SKM-1 treated with dmso at 0.1 percent for 144 hours (cell line): ENCODE data around the gene IFI27.
A peak's percentile ranks its signal among the peaks of the same experiment; 100 is the strongest.
"Not testable (repeated sequence)": the region's sequence is repeated elsewhere in the genome, so short reads cannot be mapped to it uniquely, and the experiment has no call there.

Source experiments
- DNase-seq: peaks from one replicate; lab custom pipeline; 2025; ENCODE audit not compliant: unreplicated experiment; lab: John Stamatoyannopoulos, UW

The IFI27 gene

GRCh38 chr14:94110552-94111181 is at the start of gene IFI27:
TSS of gene IFI27 (plus strand) at chr14:94110736.
- DNase-seq: no peak

GRCh38 chr14:94062344-94062940 is 48.1 kb upstream of the IFI27 start:
- no peak for DNase-seq

GRCh38 chr14:94066089-94066676 is 44.4 kb upstream of the IFI27 start:
- DNase-seq: no peak

- not testable (repeated sequence) for DNase-seq
These were observed 38.5 kb upstream of the IFI27 start for GRCh38 chr14:94072076-94072475.

- DNase-seq: no peak
These were observed 36.0 kb upstream of the IFI27 start for GRCh38 chr14:94074534-94074933.

GRCh38 chr14:94075008-94075407 is 35.5 kb upstream of the IFI27 start:
- DNase-seq: no peak

- no peak for DNase-seq
These were observed 33.3 kb upstream of the IFI27 start for GRCh38 chr14:94077111-94077821.

- no peak for DNase-seq
These were observed 32.7 kb upstream of the IFI27 start for GRCh38 chr14:94077823-94078222.

- no peak for DNase-seq
These were observed 30.5 kb upstream of the IFI27 start for GRCh38 chr14:94079891-94080620.

GRCh38 chr14:94080621-94081385 is 29.7 kb upstream of the IFI27 start, which contains the start of the genes DDX24 and IFI27L1:
TSS of gene DDX24 (minus strand) at chr14:94081202. CDS start at chr14:94079742, 1,460 bp downstream.
TSS of gene IFI27L1 (plus strand) at chr14:94081310. CDS start at chr14:94096938, 15,628 bp downstream.
- peak; percentile 72 for DNase-seq

GRCh38 chr14:94081386-94081820 is 29.1 kb upstream of the IFI27 start:
- no peak for DNase-seq

- DNase-seq: no peak
These were observed 22.6 kb upstream of the IFI27 start for GRCh38 chr14:94087891-94088290.

GRCh38 chr14:94088516-94088915 is 22.0 kb upstream of the IFI27 start:
- DNase-seq: no peak

GRCh38 chr14:94089479-94089878 is 21.1 kb upstream of the IFI27 start:
- no peak for DNase-seq

GRCh38 chr14:94093418-94093817 is 17.1 kb upstream of the IFI27 start:
- DNase-seq: no peak

- no peak for DNase-seq
These were observed 13.4 kb upstream of the IFI27 start for GRCh38 chr14:94097091-94097490.

GRCh38 chr14:94098326-94098992 is 12.1 kb upstream of the IFI27 start:
- no peak for DNase-seq

- no peak for DNase-seq
These were observed 11.5 kb upstream of the IFI27 start for GRCh38 chr14:94099006-94099405.

GRCh38 chr14:94100847-94101246 is 9.7 kb upstream of the IFI27 start:
- no peak for DNase-seq

GRCh38 chr14:94101748-94102147 is 8.8 kb upstream of the IFI27 start:
- no peak for DNase-seq
